Effector memory CD4-positive, alpha-beta T cell (primary cell): Measurements from ENCODE around the gene PSENEN.

ENCODE experiments used
- DNase-seq, 3 donors: peaks; one replicate each; pipeline ENCODE4 v3.0.0-alpha.2; 2020
- H3K27ac ChIP-seq: 2 replicates; pipeline ENCODE4 v1.7.0; 2013; ENCODE audit warnings: mild to moderate bottlenecking, low read length, moderate library complexity; ENCODE audit not compliant: insufficient read depth, poor library complexity, severe bottlenecking
- H3K27me3 ChIP-seq: replicated peaks from 2 replicates; pipeline ENCODE4 v1.7.0; 2013; ENCODE audit warnings: mild to moderate bottlenecking, low read length; ENCODE audit not compliant: insufficient read depth, control insufficient read depth, poor library complexity, severe bottlenecking
- H3K36me3 ChIP-seq: 2 replicates; pipeline ENCODE4 v1.7.0; 2013; ENCODE audit warnings: mild to moderate bottlenecking, low read length, moderate library complexity; ENCODE audit not compliant: control insufficient read depth, insufficient read depth
- H3K4me1 ChIP-seq: 2 replicates; pipeline ENCODE4 v1.7.0; 2013; ENCODE audit warnings: low read length, mild to moderate bottlenecking; ENCODE audit not compliant: control insufficient read depth, insufficient read depth, poor library complexity, severe bottlenecking
- H3K4me3 ChIP-seq: 2 replicates; pipeline ENCODE4 v1.7.0; 2013; ENCODE audit warnings: low read length, low read depth, mild to moderate bottlenecking; ENCODE audit not compliant: insufficient read depth, poor library complexity, severe bottlenecking
- H3K9me3 ChIP-seq: 2 replicates; pipeline ENCODE4 v1.7.0; 2013; ENCODE audit warnings: mild to moderate bottlenecking, low read length, moderate library complexity; ENCODE audit not compliant: control insufficient read depth

Gene PSENEN

DNA sequence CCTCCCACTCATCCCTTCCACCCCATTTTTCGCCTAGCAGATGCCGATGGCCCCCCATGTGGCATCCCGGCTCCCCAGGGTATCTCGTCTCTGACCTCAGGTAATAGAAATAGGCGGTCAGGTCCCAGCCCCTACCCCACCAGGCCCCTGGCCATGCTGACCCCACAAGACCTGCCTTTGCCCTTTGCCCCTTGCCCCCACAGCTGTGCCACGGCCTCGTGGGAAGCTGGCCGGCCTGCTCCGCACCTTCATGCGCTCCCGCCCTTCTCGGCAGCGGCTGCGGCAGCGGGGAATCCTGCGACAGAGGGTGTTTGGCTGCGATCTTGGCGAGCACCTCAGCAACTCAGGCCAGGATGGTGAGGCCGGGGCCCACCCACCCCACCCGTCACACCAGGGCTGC, 35.3 kb downstream of the PSENEN start:
- Histone ChIP-seq H3K36me3 (peaks cover 5% of the 10 kb centered on the region), H3K27me3 (no peaks in the 10 kb centered on the region), H3K4me3 (no peak overlapping the region), H3K4me1 (peaks cover 7% of the 10 kb centered on the region), H3K9me3 (no peaks in the 10 kb centered on the region), H3K27ac (no peak overlapping the region)
- no peak for DNase-seq

DNA sequence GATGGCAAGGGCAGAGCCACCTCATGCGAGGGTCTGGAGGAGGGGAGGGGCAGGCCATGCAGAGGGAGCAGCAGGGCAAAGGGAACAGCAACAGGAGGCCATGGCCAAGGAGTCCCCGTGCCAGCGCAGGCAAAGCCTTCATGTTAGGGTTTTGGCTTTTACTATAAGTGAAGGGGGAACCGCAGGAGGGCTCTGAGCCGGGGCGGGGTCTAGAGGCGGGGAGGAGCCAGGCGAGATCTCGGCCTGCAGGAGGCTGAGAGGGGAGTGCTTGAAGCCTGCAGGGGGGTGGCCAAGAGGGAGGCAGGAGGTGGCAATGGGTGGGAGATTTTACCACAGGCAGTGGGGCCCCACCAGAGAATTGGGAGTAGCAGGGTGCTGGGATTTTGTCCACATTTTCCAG, 36.2 kb downstream of the PSENEN start:
- Histone ChIP-seq H3K4me1 (no peaks in the 10 kb centered on the region), H3K27me3 (no peaks in the 10 kb centered on the region), H3K9me3 (no peaks in the 10 kb centered on the region), H3K36me3 (peaks cover 5% of the 10 kb centered on the region), H3K4me3 (no peak overlapping the region), H3K27ac (no peak overlapping the region)
- DNase-seq = no peak

DNA sequence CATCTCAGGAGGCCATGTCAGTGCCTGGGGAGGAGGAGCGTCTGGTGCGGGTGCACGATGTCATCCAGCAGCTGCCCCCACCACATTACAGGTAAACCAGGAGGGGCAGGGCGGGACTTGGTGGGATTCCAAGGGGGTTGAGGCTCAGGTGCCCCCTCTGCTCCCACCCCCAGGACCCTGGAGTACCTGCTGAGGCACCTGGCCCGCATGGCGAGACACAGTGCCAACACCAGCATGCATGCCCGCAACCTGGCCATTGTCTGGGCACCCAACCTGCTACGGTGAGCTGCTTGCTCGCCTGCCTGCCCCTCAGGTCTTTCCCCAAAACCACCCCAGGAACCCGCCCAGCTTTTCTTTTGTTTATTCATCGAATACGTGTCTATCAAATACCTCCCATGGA, 37.1 kb downstream of the PSENEN start:
- Histone ChIP-seq H3K4me3 (no peak overlapping the region), H3K9me3 (no peaks in the 10 kb centered on the region), H3K27ac (no peak overlapping the region), H3K27me3 (no peaks in the 10 kb centered on the region), H3K36me3 (peaks cover 5% of the 10 kb centered on the region), H3K4me1 (no peaks in the 10 kb centered on the region)
- DNase-seq = no peak

DNA sequence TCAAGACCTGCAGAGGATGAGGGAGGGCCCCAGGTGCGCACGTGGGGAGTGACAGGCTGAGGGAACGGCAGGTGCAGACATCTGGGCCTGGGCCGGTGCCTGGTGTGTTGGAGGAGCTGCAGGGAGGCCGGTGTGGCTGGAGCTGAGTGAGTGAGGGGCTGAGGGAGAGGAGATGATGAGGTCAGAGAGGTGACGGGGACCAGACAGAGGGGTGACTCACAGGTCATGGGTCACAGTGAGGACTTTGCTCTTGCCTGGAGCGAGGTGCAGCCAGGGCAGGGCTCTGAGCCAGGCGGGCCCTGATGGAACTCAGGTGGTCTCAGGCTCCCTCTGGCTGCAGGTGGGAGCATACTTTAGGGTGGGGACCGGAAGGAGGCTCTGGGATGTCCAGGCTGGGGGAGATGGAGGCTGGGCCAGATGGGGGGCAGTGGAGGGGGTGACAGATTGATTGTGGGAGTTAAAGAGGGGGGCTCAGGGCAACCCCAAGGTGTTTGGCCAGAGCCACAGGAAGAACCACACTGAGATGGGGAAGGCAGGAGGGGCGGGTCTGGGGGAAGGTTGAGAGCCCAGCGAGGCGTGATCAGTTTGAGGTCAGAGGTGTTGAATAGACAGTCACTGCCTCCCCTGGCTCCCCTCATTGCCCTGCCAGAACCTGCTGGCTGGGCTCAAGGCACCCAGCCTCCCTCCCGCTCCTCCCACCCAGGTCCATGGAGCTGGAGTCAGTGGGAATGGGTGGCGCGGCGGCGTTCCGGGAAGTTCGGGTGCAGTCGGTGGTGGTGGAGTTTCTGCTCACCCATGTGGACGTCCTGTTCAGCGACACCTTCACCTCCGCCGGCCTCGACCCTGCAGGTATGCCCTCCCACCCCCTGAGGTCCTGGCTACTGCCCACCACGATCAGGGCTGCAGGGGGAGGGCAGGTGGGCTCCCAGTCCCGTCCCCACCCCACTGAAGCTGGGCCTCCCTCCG, 38.3 kb downstream of the PSENEN start:
- Histone ChIP-seq H3K36me3 (peaks cover 5% of the 10 kb centered on the region), H3K27ac (no peak overlapping the region), H3K27me3 (no peaks in the 10 kb centered on the region), H3K4me3 (no peak overlapping the region), H3K4me1 (no peaks in the 10 kb centered on the region), H3K9me3 (no peaks in the 10 kb centered on the region)
- DNase-seq = no peak

DNA sequence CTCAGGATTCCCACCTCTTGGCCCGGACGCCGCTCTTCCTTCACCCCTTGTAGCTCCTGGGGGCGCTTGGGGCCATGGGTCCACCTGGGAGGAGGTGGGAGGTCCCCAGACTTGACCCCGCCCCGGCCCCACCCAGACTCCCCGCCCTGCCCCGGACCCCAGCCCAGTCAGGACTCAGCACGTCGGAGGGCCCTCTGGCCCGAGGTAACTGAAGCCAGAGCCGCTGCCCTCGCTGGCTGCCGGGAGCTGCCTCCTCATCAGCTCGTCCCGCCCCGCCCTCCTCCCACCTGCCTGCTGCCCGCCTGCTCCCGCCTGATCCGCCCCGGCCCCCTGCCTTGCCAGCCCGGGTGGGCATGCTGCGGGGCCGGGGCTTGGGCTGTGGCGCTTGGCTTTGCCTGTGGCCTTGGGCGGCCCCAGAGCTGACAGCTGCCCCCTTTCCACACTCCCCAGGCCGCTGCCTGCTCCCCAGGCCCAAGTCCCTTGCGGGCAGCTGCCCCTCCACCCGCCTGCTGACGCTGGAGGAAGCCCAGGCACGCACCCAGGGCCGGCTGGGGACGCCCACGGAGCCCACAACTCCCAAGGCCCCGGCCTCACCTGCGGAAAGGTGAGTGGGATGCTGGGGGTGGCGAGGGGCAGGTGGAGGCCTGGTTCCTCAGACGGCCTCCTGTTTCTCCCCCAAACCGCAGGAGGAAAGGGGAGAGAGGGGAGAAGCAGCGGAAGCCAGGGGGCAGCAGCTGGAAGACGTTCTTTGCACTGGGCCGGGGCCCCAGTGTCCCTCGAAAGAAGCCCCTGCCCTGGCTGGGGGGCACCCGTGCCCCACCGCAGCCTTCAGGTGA, 39.3 kb downstream of the PSENEN start:
- Histone ChIP-seq H3K36me3 (peaks cover 5% of the 10 kb centered on the region), H3K4me3 (no peak overlapping the region), H3K27ac (no peak overlapping the region), H3K9me3 (no peaks in the 10 kb centered on the region), H3K4me1 (no peaks in the 10 kb centered on the region), H3K27me3 (no peaks in the 10 kb centered on the region)
- no peak for DNase-seq

DNA sequence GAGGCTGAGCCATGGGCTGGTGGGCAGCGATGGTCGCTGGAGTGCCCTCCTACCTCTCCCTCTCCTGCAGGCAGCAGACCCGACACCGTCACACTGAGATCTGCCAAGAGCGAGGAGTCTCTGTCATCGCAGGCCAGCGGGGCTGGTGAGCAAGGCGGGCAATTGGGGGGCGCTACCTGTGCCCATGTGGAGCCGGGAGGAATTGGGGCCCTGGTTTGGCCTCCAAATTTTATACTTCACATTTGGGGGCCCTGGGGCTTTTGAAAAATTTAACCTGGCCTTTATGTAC, 39.8 kb downstream of the PSENEN start:
- H3K9me3 ChIP-seq = no peaks in the 10 kb centered on the region
- peaks cover 5% of the 10 kb centered on the region for H3K36me3 ChIP-seq
- H3K4me3 ChIP-seq = no peak overlapping the region
- H3K27me3 ChIP-seq = no peaks in the 10 kb centered on the region
- H3K4me1 ChIP-seq = no peaks in the 10 kb centered on the region
- no peak for DNase-seq
- H3K27ac ChIP-seq = no peak overlapping the region

DNA sequence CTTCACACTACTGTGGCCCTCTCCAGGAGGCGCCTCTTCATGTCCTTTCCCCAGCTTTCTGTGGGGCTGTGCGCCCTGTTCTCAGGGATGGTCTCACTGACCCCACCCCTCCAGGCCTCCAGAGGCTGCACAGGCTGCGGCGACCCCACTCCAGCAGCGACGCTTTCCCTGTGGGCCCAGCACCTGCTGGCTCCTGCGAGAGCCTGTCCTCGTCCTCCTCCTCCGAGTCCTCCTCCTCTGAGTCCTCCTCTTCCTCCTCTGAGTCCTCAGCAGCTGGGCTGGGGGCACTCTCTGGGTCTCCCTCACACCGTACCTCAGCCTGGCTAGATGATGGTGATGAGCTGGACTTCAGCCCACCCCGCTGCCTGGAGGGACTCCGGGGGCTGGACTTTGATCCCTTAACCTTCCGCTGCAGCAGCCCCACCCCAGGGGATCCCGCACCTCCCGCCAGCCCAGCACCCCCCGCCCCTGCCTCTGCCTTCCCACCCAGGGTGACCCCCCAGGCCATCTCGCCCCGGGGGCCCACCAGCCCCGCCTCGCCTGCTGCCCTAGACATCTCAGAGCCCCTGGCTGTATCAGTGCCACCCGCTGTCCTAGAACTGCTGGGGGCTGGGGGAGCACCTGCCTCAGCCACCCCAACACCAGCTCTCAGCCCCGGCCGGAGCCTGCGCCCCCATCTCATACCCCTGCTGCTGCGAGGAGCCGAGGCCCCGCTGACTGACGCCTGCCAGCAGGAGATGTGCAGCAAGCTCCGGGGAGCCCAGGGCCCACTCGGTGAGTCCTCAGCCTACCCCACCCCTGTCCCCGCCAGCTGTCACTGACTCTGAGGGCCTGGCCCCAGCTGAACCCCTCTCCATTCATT, 41.1 kb downstream of the PSENEN start:
- Histone ChIP-seq H3K4me3 (no peak overlapping the region), H3K27me3 (no peaks in the 10 kb centered on the region), H3K36me3 (peaks cover 5% of the 10 kb centered on the region), H3K27ac (no peak overlapping the region), H3K4me1 (no peaks in the 10 kb centered on the region), H3K9me3 (no peaks in the 10 kb centered on the region)
- no peak for DNase-seq

DNA sequence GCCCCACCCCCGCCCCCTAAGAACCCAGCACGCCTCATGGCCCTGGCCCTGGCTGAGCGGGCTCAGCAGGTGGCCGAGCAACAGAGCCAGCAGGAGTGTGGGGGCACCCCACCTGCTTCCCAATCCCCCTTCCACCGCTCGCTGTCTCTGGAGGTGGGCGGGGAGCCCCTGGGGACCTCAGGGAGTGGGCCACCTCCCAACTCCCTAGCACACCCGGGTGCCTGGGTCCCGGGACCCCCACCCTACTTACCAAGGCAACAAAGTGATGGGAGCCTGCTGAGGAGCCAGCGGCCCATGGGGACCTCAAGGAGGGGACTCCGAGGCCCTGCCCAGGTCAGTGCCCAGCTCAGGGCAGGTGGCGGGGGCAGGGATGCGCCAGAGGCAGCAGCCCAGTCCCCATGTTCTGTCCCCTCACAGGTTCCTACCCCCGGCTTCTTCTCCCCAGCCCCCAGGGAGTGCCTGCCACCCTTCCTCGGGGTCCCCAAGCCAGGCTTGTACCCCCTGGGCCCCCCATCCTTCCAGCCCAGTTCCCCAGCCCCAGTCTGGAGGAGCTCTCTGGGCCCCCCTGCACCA, 41.9 kb downstream of the PSENEN start:
- Histone ChIP-seq H3K27ac (no peak overlapping the region), H3K36me3 (peaks cover 5% of the 10 kb centered on the region), H3K4me1 (no peaks in the 10 kb centered on the region), H3K9me3 (no peaks in the 10 kb centered on the region), H3K27me3 (no peaks in the 10 kb centered on the region), H3K4me3 (no peak overlapping the region)
- no peak for DNase-seq

DNA sequence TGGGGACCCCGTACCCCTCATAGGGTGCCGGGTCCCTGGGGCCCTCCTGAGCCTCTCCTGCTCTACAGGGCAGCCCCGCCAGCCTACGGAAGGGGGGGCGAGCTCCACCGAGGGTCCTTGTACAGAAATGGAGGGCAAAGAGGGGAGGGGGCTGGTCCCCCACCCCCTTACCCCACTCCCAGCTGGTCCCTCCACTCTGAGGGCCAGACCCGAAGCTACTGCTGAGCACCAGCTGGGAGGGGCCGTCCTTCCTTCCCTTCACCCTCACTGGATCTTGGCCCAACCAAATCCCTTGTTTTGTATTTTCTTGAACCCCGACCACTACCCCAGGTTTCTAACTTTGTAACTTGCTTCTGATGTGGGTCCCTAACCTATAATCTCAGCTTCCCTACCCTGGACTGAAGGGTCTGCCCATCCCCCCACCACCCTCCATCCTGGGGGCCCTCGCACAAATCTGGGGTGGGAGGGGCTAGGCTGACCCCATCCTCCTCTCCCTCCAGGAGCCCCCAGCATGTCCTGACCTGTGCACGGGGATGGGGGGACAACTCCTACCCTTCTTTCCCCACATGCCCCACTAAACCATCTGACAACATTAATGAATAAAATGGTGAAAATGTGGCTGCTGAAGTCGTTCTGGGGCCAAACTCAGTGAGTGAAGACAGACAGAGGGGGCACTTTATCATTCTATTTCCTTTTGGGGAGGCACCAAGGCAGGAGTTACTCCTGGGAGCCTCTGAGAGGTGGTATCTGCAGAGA, 42.9 kb downstream of the PSENEN start:
- Histone ChIP-seq H3K27ac (no peak overlapping the region), H3K9me3 (no peaks in the 10 kb centered on the region), H3K4me3 (no peak overlapping the region), H3K27me3 (no peaks in the 10 kb centered on the region), H3K4me1 (no peaks in the 10 kb centered on the region), H3K36me3 (no peaks in the 10 kb centered on the region)
- DNase-seq = no peak
